ENCODE results near the gene GRIP2. TPM values are rescaled to one million over a fixed set of nuclear protein-coding genes. Genes with fewer than 3 reads are reported as not detected.

Gene GRIP2
- total RNA-seq, 1 experiment from 2014 or later = 0.57 TPM

DNA sequence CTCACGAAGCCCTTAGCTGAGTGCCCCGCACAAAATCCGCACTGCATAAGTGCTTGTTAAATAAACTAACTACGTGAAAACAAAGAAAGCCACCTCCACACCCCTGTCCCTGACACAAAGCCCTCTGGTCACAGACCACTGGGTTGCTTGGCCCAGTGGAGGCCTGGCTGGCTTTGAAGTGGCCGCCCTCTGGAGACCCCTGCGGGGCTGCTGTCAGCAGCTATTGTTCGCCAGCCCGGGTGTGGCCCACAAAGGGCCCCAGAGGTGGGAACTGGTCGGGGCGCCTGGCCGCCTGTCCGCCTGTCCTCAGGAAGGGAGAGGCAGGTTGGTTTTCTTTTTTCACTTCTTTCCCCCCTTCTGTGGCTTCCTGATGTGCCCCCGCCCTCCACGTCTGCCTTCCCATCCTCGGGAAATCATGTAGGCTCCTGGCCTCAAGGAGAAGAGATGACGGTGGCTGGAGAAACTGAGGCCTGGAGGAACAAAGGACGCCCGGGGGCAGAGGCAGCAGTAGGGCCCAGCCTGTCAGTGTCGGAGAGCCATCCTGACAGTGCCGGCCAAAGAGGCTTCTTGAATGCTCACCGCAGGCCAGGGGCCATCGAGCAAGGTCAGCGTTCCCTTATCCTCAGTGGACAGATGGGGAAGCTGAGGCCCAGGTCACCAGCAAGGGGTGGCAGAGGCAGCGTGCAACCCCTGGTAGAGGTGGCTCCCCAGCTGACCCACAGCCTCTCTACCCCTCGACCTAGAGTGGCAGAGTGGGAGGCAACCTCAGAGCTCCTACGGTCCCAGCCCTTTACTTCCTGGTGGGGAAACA, 76.6 kb downstream of the GRIP2 start:
- H3K4me1 ChIP-seq = 0 out of 2 replicates have a peak, but pooled peaks cover under 1% of the 10 kb centered on the region
- no peak overlapping the region for H3K4me3 ChIP-seq
- H3K36me3 ChIP-seq = no peaks in the 10 kb centered on the region
- no peaks in the 10 kb centered on the region for H3K9me3 ChIP-seq (replicated peaks)
- no peak overlapping the region for H3K27ac ChIP-seq
- H3K27me3 ChIP-seq = no peaks in the 10 kb centered on the region
- DNase-seq = no peak

GRCh38 chr3:14462738-14463137, 77.4 kb downstream of the GRIP2 start:
- H3K4me3 ChIP-seq = no peak overlapping the region
- H3K9me3 ChIP-seq (replicated peaks) = no peaks in the 10 kb centered on the region
- H3K27me3 ChIP-seq = no peaks in the 10 kb centered on the region
- H3K27ac ChIP-seq = no peak overlapping the region
- no peaks in the 10 kb centered on the region for H3K36me3 ChIP-seq
- no peak for DNase-seq
- H3K4me1 ChIP-seq = peaks cover 5% of the 10 kb centered on the region; the same call in 1 of the 2 replicates

DNA sequence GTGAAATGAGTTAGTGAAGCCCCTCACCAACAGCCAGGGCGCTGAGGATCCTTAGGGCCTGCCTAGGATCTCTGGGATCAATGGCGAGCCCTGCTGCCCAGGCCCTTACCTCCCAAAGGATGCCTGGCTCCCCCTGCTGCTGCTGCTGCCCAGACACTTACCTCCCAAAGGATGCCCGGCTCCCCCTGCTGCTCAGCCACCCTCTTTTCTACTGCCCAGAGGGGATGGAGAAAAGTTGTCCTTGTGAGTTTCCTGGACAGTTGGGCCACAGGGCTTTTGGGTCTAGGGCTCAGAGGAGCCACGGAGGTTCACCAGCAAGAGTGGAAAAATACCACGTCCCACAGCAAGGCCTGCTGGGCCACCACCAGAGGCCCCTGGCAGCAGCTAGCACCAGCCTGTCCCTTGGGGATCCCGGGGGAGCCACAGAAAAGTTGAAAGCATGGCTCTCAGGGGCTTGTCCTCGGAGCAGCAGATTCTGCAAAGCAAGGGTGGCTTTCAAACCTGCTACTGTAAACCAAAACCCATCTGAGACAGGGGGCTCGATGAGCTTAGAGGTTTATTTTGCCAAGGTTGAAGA, 78.3 kb downstream of the GRIP2 start:
- Histone ChIP-seq H3K4me3 (no peak overlapping the region), H3K9me3 (replicated peaks) (no peaks in the 10 kb centered on the region), H3K27me3 (no peaks in the 10 kb centered on the region), H3K4me1 (peaks cover 5% of the 10 kb centered on the region; the same call in 1 of the 2 replicates), H3K27ac (no peak overlapping the region), H3K36me3 (no peaks in the 10 kb centered on the region)
- peak; percentile 77 to 79 for DNase-seq

DNA sequence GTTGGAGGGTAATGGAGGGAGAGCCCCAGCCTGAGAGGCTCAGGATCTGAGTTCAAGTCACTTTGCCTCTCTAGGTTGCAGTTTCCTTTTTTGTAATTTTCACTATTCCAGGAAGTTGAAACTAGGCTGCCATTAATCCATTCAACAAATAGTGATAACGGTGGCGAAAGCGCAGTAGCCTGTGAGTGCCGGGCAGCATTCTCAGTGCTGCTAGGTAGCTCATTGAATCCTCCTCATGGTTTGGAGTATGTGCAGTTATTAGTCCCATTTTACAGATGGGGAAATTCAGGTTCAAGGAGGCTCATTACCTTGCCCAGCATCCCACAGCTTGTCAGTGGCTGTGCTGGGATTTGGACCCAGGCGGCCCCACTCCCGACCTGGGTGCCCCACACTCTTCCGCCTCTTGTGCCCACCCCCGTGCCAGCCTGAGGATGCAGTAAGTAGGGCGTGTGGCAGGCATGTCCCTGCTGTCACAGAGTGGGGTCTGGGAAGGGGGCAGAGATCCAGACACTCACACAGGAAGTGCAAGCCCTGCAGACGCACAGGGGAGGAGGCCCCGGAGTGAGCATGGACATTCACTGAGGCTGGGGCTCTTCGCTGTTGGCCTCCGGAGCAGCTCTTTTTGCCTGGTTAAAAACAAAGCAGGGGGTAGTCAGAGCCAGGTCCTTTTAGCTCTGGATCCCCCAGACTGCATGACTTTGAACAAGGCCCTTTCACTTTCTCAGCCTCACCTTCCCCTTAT, 79.0 kb downstream of the GRIP2 start:
- DNase-seq = no peak
- Histone ChIP-seq H3K27me3 (no peaks in the 10 kb centered on the region), H3K36me3 (no peaks in the 10 kb centered on the region), H3K9me3 (replicated peaks) (no peaks in the 10 kb centered on the region), H3K4me3 (no peak overlapping the region), H3K27ac (no peak overlapping the region), H3K4me1 (peaks cover 5% of the 10 kb centered on the region; the same call in 1 of the 2 replicates)

DNA sequence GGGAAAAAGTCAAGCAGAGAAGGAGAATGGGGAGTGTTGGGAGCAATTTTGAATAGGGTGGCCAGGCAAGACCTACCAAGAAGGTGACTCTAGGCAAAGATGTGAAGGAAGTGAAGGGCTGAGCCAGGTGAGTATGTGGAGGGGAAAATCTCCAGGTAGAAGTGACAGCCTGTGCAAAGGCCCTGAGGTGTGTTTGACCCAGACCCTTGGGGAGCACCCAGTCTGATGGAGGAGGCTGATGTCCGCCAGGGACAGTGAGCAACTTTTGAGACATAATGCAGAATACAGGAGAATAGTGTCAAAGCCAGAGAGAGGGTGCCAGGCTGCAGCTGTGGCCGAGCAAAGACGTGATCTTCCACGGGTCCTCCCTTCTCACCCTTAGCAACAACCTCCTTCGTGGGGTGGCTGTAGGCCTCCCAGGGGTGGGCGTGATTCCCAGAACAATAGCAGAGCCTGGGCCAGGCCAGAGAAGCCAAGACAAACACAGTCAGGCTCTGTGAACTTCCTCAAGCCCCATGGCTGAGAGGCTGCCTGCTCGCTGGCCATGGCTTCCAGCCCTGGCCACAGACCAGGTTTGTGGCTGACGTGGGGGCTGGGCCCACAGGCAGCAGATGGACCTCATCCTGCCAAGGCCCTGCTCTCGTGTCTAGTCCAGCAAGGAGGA, 79.7 kb downstream of the GRIP2 start:
- Histone ChIP-seq H3K9me3 (replicated peaks) (no peaks in the 10 kb centered on the region), H3K4me1 (peaks cover 5% of the 10 kb centered on the region; the same call in 1 of the 2 replicates), H3K36me3 (no peaks in the 10 kb centered on the region), H3K27me3 (no peaks in the 10 kb centered on the region), H3K4me3 (no peak overlapping the region), H3K27ac (no peak overlapping the region)
- no peak for DNase-seq

DNA sequence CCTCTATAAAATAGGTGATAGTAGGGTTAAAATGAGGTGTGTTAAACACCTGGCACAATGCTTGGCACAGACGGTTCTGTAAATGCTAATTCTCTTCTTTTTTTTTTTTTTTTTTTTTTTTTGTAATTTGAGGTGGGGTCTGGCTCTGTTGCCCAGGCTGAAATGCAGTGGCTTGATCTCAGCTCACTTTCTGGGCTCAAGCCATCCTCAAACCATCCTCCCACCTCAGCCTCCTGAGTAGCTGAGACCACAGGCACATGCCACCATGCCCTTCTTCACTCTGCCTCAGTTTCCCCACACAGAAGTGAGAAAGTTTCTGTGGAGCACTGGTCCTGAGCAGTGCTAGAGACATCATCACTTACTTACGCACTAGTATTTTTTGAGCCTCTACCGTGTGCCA, 80.4 kb downstream of the GRIP2 start:
- no peaks in the 10 kb centered on the region; the same call in 1 of the 2 replicates for H3K36me3 ChIP-seq
- H3K9me3 ChIP-seq (replicated peaks) = no peaks in the 10 kb centered on the region
- H3K4me1 ChIP-seq = peaks cover 5% of the 10 kb centered on the region; the same call in 1 of the 2 replicates
- no peak overlapping the region for H3K27ac ChIP-seq
- H3K4me3 ChIP-seq = no peak overlapping the region
- DNase-seq = no peak
- H3K27me3 ChIP-seq = no peaks in the 10 kb centered on the region

DNA sequence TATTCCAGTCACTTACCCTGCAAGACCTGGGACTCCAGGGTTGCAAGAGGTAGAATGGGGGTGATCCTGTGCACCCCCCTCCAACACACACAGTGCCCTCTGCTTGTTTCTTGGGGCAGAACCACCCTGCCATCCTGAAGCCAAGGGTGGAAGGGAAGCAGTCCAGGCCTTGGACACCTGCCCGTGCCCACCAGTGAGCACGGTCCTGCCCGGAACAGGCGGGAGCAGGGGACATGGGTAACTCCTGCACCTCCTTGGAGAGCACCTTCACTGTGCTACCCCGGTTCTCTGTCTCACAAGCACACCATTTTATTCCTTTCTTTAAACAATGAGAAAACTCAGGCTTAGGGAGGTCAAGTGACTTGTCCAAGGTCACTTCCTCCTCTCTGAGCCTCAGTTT, 80.8 kb downstream of the GRIP2 start:
- Histone ChIP-seq H3K27ac (no peak overlapping the region), H3K9me3 (replicated peaks) (no peaks in the 10 kb centered on the region), H3K4me3 (no peak overlapping the region), H3K36me3 (no peaks in the 10 kb centered on the region; the same call in 1 of the 2 replicates), H3K27me3 (no peaks in the 10 kb centered on the region), H3K4me1 (peaks cover 5% of the 10 kb centered on the region; the same call in 1 of the 2 replicates)
- no peak for DNase-seq

DNA sequence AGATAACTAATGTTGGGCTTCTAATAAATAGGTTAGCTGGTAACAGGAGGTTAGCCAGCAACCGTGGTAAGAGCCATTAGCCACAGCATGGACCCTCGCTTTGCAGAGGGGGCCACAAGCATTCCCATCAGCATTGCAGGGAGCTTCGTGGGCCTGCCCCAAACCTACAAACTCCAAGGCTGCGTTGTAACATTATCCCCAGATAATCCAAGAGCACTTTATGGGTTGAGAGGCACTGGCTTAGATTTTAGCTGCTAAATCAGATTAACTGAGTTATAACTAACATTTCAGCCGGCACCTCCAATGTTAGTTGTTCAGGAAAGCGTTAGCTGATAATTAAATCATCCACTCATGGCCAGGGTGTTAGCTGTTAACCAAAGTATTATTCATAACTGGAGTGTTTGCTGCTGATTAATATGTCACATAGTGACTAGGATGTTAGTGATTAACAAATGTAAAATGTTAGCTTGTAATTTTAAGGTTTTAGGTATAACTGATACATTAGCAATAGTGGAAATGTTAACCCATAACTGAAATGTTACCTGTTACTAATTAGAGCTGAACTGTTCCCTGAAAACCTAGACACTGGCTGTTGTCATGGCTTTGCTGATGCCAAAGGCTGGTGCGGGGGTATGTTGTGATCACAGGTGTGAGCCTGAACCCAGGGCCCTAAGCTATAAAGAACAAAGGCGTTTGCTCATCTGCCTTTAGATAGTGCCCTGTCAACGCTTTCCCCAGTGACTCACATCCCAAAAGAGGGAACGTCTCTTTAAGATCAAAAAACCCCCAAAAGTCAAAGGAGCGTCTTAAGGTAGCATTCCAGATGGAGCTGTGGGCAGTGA, 81.5 kb downstream of the GRIP2 start:
- no peak overlapping the region for H3K27ac ChIP-seq
- H3K27me3 ChIP-seq = no peaks in the 10 kb centered on the region
- H3K4me1 ChIP-seq = peaks cover 6% of the 10 kb centered on the region
- no peaks in the 10 kb centered on the region; the same call in 1 of the 2 replicates for H3K36me3 ChIP-seq
- DNase-seq = no peak
- no peak overlapping the region for H3K4me3 ChIP-seq
- H3K9me3 ChIP-seq (replicated peaks) = no peaks in the 10 kb centered on the region

GRCh38 chr3:14457999-14458398, 82.1 kb downstream of the GRIP2 start:
- H3K36me3 ChIP-seq = no peaks in the 10 kb centered on the region; the same call in 1 of the 2 replicates
- H3K4me1 ChIP-seq = peaks cover 12% of the 10 kb centered on the region
- H3K4me3 ChIP-seq = no peak overlapping the region
- DNase-seq = no peak
- no peak overlapping the region for H3K27ac ChIP-seq
- no peaks in the 10 kb centered on the region for H3K9me3 ChIP-seq (replicated peaks)
- H3K27me3 ChIP-seq = no peaks in the 10 kb centered on the region

DNA sequence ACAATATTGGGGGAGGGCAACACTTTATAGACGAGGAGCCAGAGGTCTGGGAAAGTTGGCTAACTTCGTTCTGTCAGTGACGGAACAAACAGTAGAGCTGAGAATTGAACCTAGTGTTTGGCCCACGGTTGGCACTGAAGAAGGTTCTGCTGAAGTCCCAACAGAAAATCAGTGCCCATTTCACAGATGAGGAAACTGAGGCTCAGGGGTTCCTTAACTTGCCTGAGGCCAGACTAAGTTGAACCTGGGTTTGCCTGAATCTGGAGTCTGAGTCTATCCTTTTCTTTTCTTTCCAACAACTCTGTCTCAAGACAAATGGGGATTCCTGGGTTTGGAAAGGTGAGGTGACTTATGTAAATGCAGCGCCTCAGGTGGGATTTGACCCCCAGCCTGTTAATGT, 82.7 kb downstream of the GRIP2 start:
- Histone ChIP-seq H3K4me1 (peaks cover 15% of the 10 kb centered on the region), H3K36me3 (no peaks in the 10 kb centered on the region; the same call in 1 of the 2 replicates)

DNA sequence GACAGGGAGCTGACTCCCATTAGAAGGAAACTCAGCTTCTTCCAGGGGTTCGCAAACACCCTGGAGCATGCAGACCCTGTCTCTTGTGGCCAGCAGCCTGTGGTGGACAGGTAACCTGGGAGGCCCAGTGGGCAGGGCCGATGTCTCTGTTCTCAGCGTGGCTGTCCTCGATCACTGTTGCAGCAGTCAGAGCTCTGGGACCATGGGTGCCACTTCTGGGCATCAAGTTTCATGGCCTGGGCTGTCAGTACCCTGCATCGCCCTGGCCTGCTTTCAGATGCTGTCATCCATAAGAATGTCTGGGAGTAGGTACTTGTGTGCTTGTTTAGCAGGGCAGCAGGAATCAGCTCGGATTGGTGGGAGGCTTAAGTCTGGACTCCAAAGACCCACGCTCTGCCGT, 83.3 kb downstream of the GRIP2 start:
- no peaks in the 10 kb centered on the region for H3K9me3 ChIP-seq (replicated peaks)
- no peak for DNase-seq
- H3K27me3 ChIP-seq = no peaks in the 10 kb centered on the region
- no peak overlapping the region for H3K4me3 ChIP-seq
- no peaks in the 10 kb centered on the region; the same call in 1 of the 2 replicates for H3K36me3 ChIP-seq
- H3K4me1 ChIP-seq = peaks cover 22% of the 10 kb centered on the region
- no peak overlapping the region for H3K27ac ChIP-seq

More for the DNA sequence above, 82.7 kb downstream of the GRIP2 start:
- Histone ChIP-seq H3K4me3 (no peak overlapping the region), H3K27ac (no peak overlapping the region), H3K9me3 (replicated peaks) (no peaks in the 10 kb centered on the region), H3K27me3 (no peaks in the 10 kb centered on the region)
- DNase-seq = no peak

DNA sequence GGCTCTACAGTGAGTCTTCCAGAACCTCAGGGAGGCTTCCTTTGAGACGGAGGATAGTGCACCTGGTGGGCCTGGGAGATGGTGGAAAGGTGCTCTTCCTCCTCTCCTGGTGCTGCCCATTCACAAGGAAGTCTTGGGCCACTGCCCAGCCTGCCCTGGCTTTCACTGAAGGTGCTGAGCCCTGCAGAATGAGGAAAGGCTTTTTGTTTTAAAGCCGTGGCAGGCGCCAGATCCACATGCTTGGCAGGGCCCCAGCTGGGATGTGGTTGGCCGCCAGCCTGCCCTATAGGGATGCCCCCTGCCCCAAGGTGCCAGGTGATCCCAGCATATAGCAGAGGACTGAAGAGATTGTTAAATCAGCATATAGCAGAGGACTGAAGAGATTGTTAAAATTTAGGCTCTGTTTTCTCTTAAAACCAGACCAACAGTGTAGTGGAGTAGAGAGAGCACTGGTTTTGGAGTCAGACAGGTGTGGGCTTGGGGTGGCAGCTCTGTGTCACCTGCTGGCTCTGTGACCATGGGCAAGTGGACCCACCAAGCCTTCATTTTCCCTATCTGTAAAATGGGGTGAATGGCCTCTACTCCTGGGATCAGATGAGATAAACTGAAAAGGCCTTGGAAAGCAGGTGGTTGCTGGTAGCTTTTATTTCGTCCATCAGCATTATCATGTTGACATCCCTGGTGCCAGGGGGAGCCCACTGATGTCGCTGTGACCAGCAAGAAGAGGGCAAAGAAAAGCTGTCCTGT, 84.4 kb downstream of the GRIP2 start:
- H3K27me3 ChIP-seq = no peaks in the 10 kb centered on the region
- H3K4me3 ChIP-seq = no peak overlapping the region
- H3K36me3 ChIP-seq = peaks cover 2% of the 10 kb centered on the region; the same call in 1 of the 2 replicates
- H3K9me3 ChIP-seq (replicated peaks) = no peaks in the 10 kb centered on the region
- H3K27ac ChIP-seq = no peak overlapping the region
- no peak for DNase-seq
- peaks cover 25% of the 10 kb centered on the region for H3K4me1 ChIP-seq

DNA sequence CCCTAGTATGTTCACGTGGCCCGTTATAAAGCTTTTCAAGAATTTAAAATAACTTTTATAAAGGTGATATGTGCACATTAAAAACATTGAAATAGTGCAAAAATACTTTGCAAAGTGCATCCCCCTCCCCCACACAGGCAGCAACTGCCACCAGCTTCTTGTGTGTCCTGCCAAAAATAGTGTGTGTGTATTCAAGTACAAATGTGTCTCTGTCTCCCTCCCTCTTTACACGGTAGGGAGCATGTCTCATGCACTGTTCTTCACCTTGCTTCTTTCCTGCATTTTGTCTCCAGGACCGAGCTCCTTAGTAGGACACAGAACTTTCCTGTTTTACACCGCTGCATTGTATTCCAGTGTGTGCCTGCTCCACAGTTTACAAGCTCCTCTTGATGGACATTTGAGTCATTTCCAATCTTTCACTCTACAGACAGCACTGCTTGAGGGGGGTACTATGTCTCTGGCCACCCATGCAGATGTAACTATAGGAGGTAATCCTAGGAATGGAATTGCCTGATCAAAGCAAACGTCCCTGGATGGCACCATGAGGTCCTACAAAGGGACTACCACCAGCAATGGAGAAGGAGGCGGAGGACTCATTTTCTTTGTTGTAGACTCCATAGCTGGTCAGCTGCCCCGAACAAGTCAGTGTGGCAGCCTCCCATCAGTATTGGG, 85.4 kb downstream of the GRIP2 start:
- Histone ChIP-seq H3K4me3 (no peak overlapping the region), H3K27me3 (no peaks in the 10 kb centered on the region), H3K36me3 (peaks cover 2% of the 10 kb centered on the region; the same call in 1 of the 2 replicates), H3K4me1 (peaks cover 25% of the 10 kb centered on the region), H3K9me3 (replicated peaks) (no peaks in the 10 kb centered on the region), H3K27ac (no peak overlapping the region)
- no peak for DNase-seq
